HEK293 (cell line): ENCODE data around the gene CACUL1.

ENCODE experiments used
- CTCF ChIA-PET: fragments of 350-600 bp; formaldehyde crosslinking; extraction: SDS; loops from one replicate; lab custom pipeline; 2021; ENCODE audit warnings: antibody characterized with exemption; lab: Yijun Ruan, JAX
- POLR2A ChIA-PET: fragments of 300-600 bp; formaldehyde crosslinking; extraction: SDS; loops from one replicate; lab custom pipeline; 2020; ENCODE audit warnings: antibody characterized with exemption, inconsistent platforms; lab: Yijun Ruan, JAX
- H3K27ac ChIP-seq: fragments of 200-500 bp; sonication (Bioruptor generic); 2 replicates; pipeline ENCODE4 v1.5.1; 2014; ENCODE audit warnings: low read depth, low read length, control low read depth, inconsistent platforms; ENCODE audit errors: extremely low read depth
- H3K36me3 ChIP-seq, 2 experiments: fragments of 200-500 bp in 1 of 2; sonication (Bioruptor generic) in 1 of 2; 1 replicate in 1 of 2; 2 replicates in 1 of 2; pipeline ENCODE4 v1.5.1; 2014 to 2017; ENCODE audit warnings: inconsistent platforms in 2 of 2, low read length in 2 of 2; ENCODE audit not compliant: control insufficient read depth in 2 of 2, insufficient read depth in 1 of 2
- H3K4me1 ChIP-seq: fragments of 200-500 bp; sonication (Bioruptor generic); 2 replicates; pipeline ENCODE4 v1.5.1; 2014; ENCODE audit warnings: mild to moderate bottlenecking, low read length, inconsistent platforms; ENCODE audit not compliant: control insufficient read depth, insufficient read depth
- H3K4me3 ChIP-seq: 2 replicates; pipeline ENCODE4 v1.5.1; 2011; ENCODE audit warnings: low read depth, mild to moderate bottlenecking, control low read depth, low read length, moderate library complexity
- H3K9me3 ChIP-seq: fragments of 200-500 bp; sonication (Bioruptor generic); 2 replicates; pipeline ENCODE4 v1.5.1; 2014; ENCODE audit warnings: low read depth, low read length, inconsistent platforms; ENCODE audit not compliant: control insufficient read depth, insufficient read depth
- BCL11B ChIP-seq: fragments of 450-650 bp; formaldehyde crosslinking; IDR thresholded peaks from 2 replicates; pipeline ENCODE4 v1.5.1; 2016; ENCODE audit warnings: low read depth, missing biosample characterization, missing genetic modification characterization
- TRIM28 ChIP-seq: IDR thresholded peaks from 2 replicates; pipeline ENCODE4 v1.6.1; 2011; ENCODE audit warnings: low read length, control low read depth, borderline replicate concordance
- YY2 ChIP-seq: fragments of 450-650 bp; formaldehyde crosslinking; IDR thresholded peaks from 2 replicates; pipeline ENCODE4 v1.5.1; 2016; ENCODE audit warnings: missing biosample characterization, missing genetic modification characterization
- ZBTB17 ChIP-seq: fragments of 450-650 bp; formaldehyde crosslinking; IDR thresholded peaks from 2 replicates; pipeline ENCODE4 v1.5.1; 2016; ENCODE audit warnings: missing biosample characterization, missing genetic modification characterization
- ZIC2 ChIP-seq: fragments of 450-650 bp; formaldehyde crosslinking; IDR thresholded peaks from 2 replicates; pipeline ENCODE4 v1.5.1; 2016; ENCODE audit warnings: missing biosample characterization, missing genetic modification characterization
- ZNF132 ChIP-seq: fragments of 450-650 bp; formaldehyde crosslinking; IDR thresholded peaks from 2 replicates; pipeline ENCODE4 v1.5.1; 2017; ENCODE audit warnings: missing biosample characterization, missing genetic modification characterization, borderline replicate concordance
- ZNF184 ChIP-seq: fragments of 450-650 bp; IDR thresholded peaks from 2 replicates; pipeline ENCODE4 v1.5.1; 2018; ENCODE audit warnings: missing biosample characterization, mild to moderate bottlenecking, missing genetic modification characterization
- ZNF214 ChIP-seq: fragments of 450-650 bp; formaldehyde crosslinking; IDR thresholded peaks from 2 replicates; pipeline ENCODE4 v1.5.1; 2017; ENCODE audit warnings: missing biosample characterization, mild to moderate bottlenecking, missing genetic modification characterization, borderline replicate concordance
- ZNF23 ChIP-seq: fragments of 450-650 bp; formaldehyde crosslinking; IDR thresholded peaks from 2 replicates; pipeline ENCODE4 v1.5.1; 2016; ENCODE audit warnings: missing biosample characterization, missing genetic modification characterization, borderline replicate concordance
- ZNF274 ChIP-seq, 2 experiments: fragments of 200-500 bp in 1 of 2; fragments of 450-650 bp in 1 of 2; sonication (Bioruptor generic) in 1 of 2; formaldehyde crosslinking in 1 of 2; IDR thresholded peaks; 2 replicates each; pipeline versions ENCODE4 v1.5.1 to v1.6.1; 2014 to 2016; ENCODE audit warnings: borderline replicate concordance in 1 of 2, inconsistent platforms in 1 of 2, low read length in 1 of 2, missing biosample characterization in 1 of 2, missing genetic modification characterization in 1 of 2
- ZNF398 ChIP-seq: fragments of 450-650 bp; formaldehyde crosslinking; IDR thresholded peaks from 2 replicates; pipeline ENCODE4 v1.5.1; 2017; ENCODE audit warnings: missing biosample characterization, missing genetic modification characterization
- ZNF501 ChIP-seq: fragments of 450-650 bp; formaldehyde crosslinking; IDR thresholded peaks from 2 replicates; pipeline ENCODE4 v1.5.1; 2016; ENCODE audit warnings: missing biosample characterization, missing genetic modification characterization
- ZNF521 ChIP-seq: fragments of 450-650 bp; formaldehyde crosslinking; IDR thresholded peaks from 2 replicates; pipeline ENCODE4 v1.5.1; 2017; ENCODE audit warnings: missing biosample characterization, mild to moderate bottlenecking, missing genetic modification characterization
- ZNF596 ChIP-seq: fragments of 450-650 bp; IDR thresholded peaks from 2 replicates; pipeline ENCODE4 v1.5.0; 2018; ENCODE audit warnings: missing biosample characterization, mild to moderate bottlenecking, missing genetic modification characterization, moderate library complexity
- ZNF626 ChIP-seq: fragments of 450-650 bp; sonication (Bioruptor Pico); formaldehyde crosslinking; IDR thresholded peaks from 2 replicates; pipeline ENCODE4 v1.5.1; 2018; ENCODE audit warnings: missing biosample characterization, missing genetic modification characterization, inconsistent platforms
- ZNF692 ChIP-seq: fragments of 450-650 bp; formaldehyde crosslinking; IDR thresholded peaks from 2 replicates; pipeline ENCODE4 v1.5.1; 2016; ENCODE audit warnings: missing biosample characterization, missing genetic modification characterization
- TF ChIP-seq, protein P1 (sequence below): fragments of 450-650 bp; formaldehyde crosslinking; IDR thresholded peaks from 2 replicates; pipeline ENCODE4 v1.5.1; 2016; ENCODE audit warnings: missing biosample characterization, missing genetic modification characterization, borderline replicate concordance

The CACUL1 gene

GRCh38 chr10:118764195-118764594 lies 9.4 kb upstream of the CACUL1 start:
- Histone ChIP-seq H3K36me3 (no peaks in the 10 kb centered on the region), H3K27ac (no peak overlapping the region), H3K9me3 (no peaks in the 10 kb centered on the region), H3K4me3 (no peak overlapping the region), H3K4me1 (no peaks in the 10 kb centered on the region)
- ChIA-PET CTCF (no interaction called here), POLR2A (no interaction called here)
- TF ChIP-seq ZBTB17 (no peak), ZNF501 (tag by site-specific recombination) (no peak), BCL11B (tag by site-specific recombination) (no peak), ZNF214 (tag by site-specific recombination) (no peak), ZNF274 (IDR thresholded peaks at IDR 0.05; ENCODE audit: low read length) (no peak), ZNF274 (tag by site-specific recombination; IDR thresholded peaks at IDR 0.05; ENCODE audit: borderline replicate concordance) (no peak), ZNF692 (tag by site-specific recombination) (peak; percentile 34; the same call in 1 of the 2 replicates)

DNA sequence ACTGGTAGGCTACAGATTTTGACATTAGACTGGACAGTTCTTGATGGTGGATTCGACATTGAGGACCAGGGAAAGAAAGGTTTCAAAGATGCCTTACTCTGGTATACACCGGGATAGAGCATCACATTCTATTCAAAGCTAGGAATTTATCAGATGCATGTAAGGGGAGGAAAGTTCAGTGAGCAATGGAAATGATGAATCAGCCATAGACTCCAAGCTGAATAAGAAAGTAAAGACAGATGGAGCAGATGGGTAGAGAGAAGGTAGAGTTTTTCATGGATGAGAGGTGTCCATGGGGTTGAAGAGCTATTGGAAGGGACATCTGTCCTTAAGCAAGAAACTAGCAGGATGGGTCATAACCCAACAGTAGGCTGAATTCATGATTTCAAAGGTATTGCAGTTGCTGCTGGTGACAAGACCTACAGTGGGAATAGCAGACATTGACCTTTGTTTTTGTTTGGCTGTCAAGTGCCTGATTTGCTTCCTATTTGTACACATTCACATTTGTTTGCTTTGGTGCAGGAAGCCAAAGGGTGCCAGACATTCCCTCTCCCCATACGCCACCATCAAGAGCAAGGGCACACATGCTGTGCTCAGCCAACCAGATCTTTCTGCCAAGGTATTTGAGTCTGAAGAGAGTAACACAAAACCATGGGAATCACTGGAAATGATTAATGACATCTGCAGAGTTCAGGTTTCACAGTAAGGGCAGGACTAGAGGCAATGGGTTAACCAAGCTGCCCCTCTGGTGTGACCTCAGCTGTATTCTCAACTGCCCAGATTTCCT lies 8.6 kb upstream of the CACUL1 start:
- CTCF ChIA-PET = interaction anchor here (0.6 kb wide), 1 partner anchor 438 kb away, joined by 5 read pairs; no protein-coding TSS in a partner anchor
- Histone ChIP-seq H3K4me1 (no peaks in the 10 kb centered on the region), H3K27ac (no peak overlapping the region), H3K9me3 (no peaks in the 10 kb centered on the region), H3K4me3 (no peak overlapping the region)
- POLR2A ChIA-PET = no interaction called here
- peak; percentile 58 for TF ChIP-seq ZIC2 (tag by site-specific recombination)
- no peak for TF ChIP-seq ZBTB17
- TF ChIP-seq, all 188 proteins: peak for 1
- H3K36me3 ChIP-seq = no peaks in the 10 kb centered on the region

DNA sequence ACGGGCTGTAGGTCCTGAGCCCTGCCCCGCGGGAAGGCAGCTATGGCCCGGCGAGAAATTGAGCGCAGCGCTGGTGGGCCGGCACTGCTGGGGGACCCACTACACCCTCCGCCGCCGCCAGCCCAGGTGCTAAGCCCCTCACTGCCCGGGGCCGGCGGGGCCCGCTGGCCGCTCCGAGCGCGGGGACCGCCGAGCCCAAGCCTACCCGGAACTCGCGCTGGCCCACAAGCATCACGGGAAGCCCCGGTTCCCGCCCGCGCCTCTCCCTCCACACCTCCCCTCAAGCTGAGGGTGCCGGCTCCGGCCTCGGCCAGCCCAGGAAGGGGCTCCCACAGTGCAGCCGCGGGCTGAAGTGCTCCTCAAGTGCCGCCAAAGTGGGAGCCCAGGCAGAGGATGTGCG lies 5.5 kb upstream of the CACUL1 start:
- Histone ChIP-seq H3K9me3 (no peaks in the 10 kb centered on the region), H3K36me3 (no peaks in the 10 kb centered on the region), H3K4me1 (no peaks in the 10 kb centered on the region), H3K4me3 (no peak overlapping the region), H3K27ac (no peak overlapping the region)
- TF ChIP-seq ZNF23 (no peak), TRIM28 (no peak), ZNF596 (no peak), ZNF521 (tag by site-specific recombination) (no peak), ZNF132 (tag by site-specific recombination) (no peak), YY2 (no peak), ZNF214 (tag by site-specific recombination) (no peak), ZNF184 (tag by site-specific recombination) (no peak), ZNF626 (tag by site-specific recombination) (no peak), ZNF398 (tag by site-specific recombination) (no peak)
- TF ChIP-seq, protein P1, sequence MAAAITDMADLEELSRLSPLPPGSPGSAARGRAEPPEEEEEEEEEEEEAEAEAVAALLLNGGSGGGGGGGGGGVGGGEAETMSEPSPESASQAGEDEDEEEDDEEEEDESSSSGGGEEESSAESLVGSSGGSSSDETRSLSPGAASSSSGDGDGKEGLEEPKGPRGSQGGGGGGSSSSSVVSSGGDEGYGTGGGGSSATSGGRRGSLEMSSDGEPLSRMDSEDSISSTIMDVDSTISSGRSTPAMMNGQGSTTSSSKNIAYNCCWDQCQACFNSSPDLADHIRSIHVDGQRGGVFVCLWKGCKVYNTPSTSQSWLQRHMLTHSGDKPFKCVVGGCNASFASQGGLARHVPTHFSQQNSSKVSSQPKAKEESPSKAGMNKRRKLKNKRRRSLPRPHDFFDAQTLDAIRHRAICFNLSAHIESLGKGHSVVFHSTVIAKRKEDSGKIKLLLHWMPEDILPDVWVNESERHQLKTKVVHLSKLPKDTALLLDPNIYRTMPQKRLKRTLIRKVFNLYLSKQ (tag by site-specific recombination) = no peak
- POLR2A ChIA-PET = no interaction called here
- CTCF ChIA-PET = interaction anchor here (0.6 kb wide), 1 partner anchor 15 kb away, joined by 4 read pairs; no protein-coding TSS in a partner anchor
